ENCODE measurements around the gene WASL.

Gene WASL

DNA sequence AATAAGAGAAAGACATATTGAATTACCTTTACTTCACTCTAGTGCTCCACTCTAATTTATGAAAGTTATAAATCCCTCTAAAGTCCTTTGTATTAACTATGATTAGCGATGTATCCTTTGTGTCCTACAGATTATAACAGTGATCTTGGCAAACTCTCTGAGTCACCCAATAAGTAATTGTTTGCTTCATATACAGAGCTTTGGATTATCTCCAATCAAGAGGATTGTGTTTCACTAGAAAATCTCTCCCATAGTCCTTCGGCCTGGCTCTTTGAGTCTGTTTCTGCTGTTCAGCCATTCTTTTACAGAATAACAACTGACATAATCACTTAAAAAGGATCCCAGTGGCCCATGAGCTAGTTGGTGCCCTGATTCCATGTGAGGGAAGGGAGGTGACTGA lies 83.6 kb downstream of the WASL start:
- CTCF ChIA-PET, result interaction anchor here (1.2 kb wide), 2 partner anchors 9 to 36 kb away, joined by 3 to 5 read pairs; no protein-coding TSS in a partner anchor
- POLR2A ChIA-PET, result no interaction called here
- DNase-seq (ENCODE audit: extremely low spot score), result no peak
- TF ChIP-seq, protein P1, sequence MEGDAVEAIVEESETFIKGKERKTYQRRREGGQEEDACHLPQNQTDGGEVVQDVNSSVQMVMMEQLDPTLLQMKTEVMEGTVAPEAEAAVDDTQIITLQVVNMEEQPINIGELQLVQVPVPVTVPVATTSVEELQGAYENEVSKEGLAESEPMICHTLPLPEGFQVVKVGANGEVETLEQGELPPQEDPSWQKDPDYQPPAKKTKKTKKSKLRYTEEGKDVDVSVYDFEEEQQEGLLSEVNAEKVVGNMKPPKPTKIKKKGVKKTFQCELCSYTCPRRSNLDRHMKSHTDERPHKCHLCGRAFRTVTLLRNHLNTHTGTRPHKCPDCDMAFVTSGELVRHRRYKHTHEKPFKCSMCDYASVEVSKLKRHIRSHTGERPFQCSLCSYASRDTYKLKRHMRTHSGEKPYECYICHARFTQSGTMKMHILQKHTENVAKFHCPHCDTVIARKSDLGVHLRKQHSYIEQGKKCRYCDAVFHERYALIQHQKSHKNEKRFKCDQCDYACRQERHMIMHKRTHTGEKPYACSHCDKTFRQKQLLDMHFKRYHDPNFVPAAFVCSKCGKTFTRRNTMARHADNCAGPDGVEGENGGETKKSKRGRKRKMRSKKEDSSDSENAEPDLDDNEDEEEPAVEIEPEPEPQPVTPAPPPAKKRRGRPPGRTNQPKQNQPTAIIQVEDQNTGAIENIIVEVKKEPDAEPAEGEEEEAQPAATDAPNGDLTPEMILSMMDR (IDR thresholded peaks at IDR 0.05; ENCODE audit: control extremely low read depth, extremely low read depth, low read depth, missing control alignments), result no peak

DNA sequence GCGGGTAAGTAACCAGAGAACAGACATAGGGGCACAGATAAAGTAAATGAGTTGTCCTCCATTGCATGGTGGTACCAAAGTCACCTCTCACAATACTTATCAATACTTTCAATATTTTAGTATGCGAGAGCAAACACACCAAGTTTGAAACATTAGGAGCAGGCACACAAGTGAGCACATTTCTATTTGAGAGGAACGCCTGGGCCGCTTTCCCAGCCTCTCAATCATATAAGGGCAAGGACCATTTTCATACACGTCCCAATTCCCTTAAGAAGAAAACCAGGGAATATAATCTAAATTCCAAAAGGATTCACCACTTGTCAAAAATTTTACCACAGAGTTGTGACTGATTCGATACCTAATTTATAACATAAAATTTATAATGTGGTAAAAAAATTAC lies 85.6 kb downstream of the WASL start:
- CTCF ChIA-PET, result interaction anchor here (1.0 kb wide), 1 partner anchor 202 kb away, joined by 3 read pairs; no protein-coding TSS in a partner anchor

DNA sequence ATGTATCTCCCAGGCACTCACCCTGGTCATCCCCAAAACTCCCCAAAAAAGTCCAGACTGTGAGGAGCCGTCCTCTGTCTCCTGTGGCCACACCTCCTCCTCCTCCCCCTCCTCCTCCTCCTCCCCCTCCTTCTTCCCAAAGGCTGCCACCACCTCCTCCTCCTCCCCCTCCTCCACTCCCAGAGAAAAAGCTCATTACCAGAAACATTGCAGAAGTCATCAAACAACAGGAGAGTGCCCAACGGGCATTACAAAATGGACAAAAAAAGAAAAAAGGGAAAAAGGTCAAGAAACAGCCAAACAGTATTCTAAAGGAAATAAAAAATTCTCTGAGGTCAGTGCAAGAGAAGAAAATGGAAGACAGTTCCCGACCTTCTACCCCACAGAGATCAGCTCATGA lies 86.0 kb downstream of the WASL start:
- POLR2A ChIA-PET, result no interaction called here
- DNase-seq (ENCODE audit: extremely low spot score), result no peak
- CTCF ChIA-PET, result interaction anchor here (1.0 to 1.5 kb wide), 3 partner anchors 14 to 202 kb away, joined by 3 to 6 read pairs (median 4); no protein-coding TSS in a partner anchor
- TF ChIP-seq, protein P1 (IDR thresholded peaks at IDR 0.05; ENCODE audit: control extremely low read depth, extremely low read depth, low read depth, missing control alignments), result no peak

More for the DNA sequence above, 85.6 kb downstream of the WASL start:
- DNase-seq (ENCODE audit: extremely low spot score), result no peak
- TF ChIP-seq, protein P1 (IDR thresholded peaks at IDR 0.05; ENCODE audit: control extremely low read depth, extremely low read depth, low read depth, missing control alignments), result no peak
- POLR2A ChIA-PET, result no interaction called here

DNA sequence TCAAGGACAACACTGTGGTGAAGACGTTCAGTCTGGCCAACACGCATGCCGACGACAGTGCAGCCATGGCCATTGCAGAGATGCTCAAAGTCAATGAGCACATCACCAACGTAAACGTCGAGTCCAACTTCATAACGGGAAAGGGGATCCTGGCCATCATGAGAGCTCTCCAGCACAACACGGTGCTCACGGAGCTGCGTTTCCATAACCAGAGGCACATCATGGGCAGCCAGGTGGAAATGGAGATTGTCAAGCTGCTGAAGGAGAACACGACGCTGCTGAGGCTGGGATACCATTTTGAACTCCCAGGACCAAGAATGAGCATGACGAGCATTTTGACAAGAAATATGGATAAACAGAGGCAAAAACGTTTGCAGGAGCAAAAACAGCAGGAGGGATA lies 86.5 kb downstream of the WASL start:
- DNase-seq (ENCODE audit: extremely low spot score), result no peak
- ChIA-PET CTCF (interaction anchor here (1.0 to 1.5 kb wide), 3 partner anchors 14 to 203 kb away, joined by 3 to 6 read pairs (median 4); no protein-coding TSS in a partner anchor), POLR2A (no interaction called here)
- TF ChIP-seq, protein P1 (IDR thresholded peaks at IDR 0.05; ENCODE audit: control extremely low read depth, extremely low read depth, low read depth, missing control alignments), result no peak

DNA sequence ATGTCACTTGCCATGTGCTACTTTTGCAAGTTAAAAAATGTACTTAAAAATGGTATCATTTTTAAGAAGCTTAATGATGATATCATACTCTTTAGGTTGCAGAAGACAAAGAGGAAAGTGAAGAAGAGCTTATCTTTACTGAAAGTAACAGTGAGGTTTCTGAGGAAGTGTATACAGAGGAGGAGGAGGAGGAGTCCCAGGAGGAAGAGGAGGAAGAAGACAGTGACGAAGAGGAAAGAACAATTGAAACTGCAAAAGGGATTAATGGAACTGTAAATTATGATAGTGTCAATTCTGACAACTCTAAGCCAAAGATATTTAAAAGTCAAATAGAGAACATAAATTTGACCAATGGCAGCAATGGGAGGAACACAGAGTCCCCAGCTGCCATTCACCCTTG lies 87.0 kb downstream of the WASL start:
- POLR2A ChIA-PET, result no interaction called here
- TF ChIP-seq, protein P1 (IDR thresholded peaks at IDR 0.05; ENCODE audit: control extremely low read depth, extremely low read depth, low read depth, missing control alignments), result no peak
- no peak for DNase-seq (ENCODE audit: extremely low spot score)
- CTCF ChIA-PET, result interaction anchor here (1.5 kb wide), 2 partner anchors 13 to 17 kb away, joined by 4 to 6 read pairs; no protein-coding TSS in a partner anchor

DNA sequence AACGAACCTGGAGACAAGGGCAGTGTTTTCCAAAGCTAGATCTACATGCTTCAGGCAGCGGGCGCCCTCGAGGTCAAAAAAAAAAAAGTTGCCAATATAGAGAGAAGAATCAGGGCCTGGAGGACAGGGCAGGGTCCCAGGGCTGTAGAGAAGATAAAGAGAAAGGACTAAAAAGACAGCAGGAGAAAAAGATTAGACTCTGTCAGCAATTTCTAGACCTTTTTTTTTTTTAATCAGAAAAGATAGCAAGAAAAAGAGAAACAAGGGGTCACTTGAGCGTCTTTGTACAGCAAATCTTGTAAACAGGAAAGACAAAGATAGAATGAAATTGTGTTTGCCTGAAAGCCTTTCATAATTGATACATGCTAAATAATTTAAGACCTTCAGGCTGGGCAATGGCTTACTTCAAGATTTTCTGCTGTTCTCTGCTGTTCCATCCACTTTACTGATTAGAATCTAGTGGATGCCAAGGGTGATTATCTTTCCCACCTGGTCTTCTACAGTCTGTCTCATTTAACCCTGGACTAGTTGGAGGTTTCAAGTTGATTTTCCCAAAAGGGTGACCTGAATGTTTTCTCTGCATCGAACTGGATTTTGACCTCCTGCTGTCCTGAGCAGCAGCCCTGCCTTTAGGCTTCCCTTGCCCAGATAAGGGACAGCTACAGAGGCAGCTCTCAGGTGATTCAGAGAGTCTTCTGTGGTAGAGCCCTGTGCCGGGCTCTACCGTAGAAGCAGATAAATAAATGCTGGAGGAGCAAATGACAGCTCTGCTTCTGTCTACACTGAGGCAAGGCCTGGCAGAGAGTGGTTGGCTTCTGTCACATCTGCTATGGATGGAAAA lies 88.1 kb downstream of the WASL start:
- CTCF ChIA-PET, result interaction anchor here (1.5 kb wide), 1 partner anchor 12 kb away, joined by 6 read pairs; no protein-coding TSS in a partner anchor
- POLR2A ChIA-PET, result no interaction called here
- no peak for DNase-seq (ENCODE audit: extremely low spot score)

More for the DNA sequence above, 88.1 kb downstream of the WASL start:
- TF ChIP-seq, protein P1 (IDR thresholded peaks at IDR 0.05; ENCODE audit: control extremely low read depth, extremely low read depth, low read depth, missing control alignments), result no peak

Measured in GM10248 (cell line).